Panc1 (cell line): ENCODE data around the gene BARX2.

Experiments used
- CTCF ChIP-seq: fragments of 450-650 bp; IDR thresholded peaks from 2 replicates; pipeline ENCODE4 v1.5.1; 2017; ENCODE audit warnings: mild to moderate bottlenecking
- POLR2AphosphoS5 ChIP-seq: IDR thresholded peaks from 2 replicates; pipeline ENCODE4 v1.6.1; 2012; ENCODE audit warnings: mild to moderate bottlenecking, low read depth, low read length, moderate library complexity
- REST ChIP-seq, 2 experiments: IDR thresholded peaks; 2 replicates each; pipeline ENCODE4 v1.6.1; 2011 to 2012; ENCODE audit warnings: low read depth in 2 of 2, control low read depth in 1 of 2, low read length in 1 of 2, mild to moderate bottlenecking in 1 of 2, moderate library complexity in 1 of 2; ENCODE audit not compliant: insufficient read depth in 1 of 2
- SIN3A ChIP-seq: IDR thresholded peaks from 2 replicates; pipeline ENCODE4 v1.6.1; 2012; ENCODE audit warnings: low read depth, mild to moderate bottlenecking, low read length, moderate library complexity, borderline replicate concordance; ENCODE audit not compliant: insufficient read depth

DNA sequence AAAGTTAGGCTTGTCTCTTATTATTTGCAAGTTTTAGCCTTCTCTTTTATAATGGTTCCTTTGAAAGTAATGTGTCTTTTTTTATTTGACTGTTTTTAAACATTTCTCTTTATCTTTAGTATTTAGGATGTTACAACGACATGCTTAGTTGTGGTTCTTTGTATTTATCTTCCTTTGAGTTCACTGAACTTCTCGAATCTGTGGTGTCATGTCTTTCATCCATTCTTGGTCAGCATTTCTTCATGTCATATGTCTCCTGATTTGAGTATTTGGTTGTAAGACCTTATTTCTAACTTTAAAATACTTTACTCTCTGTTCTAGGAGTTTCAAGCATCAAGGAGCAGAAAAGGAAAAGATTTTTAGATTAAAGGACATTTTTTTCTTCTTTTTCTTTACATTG is 15.9 kb upstream of the BARX2 start:
- TF ChIP-seq CTCF (no peak), POLR2AphosphoS5 (no peak), REST (IDR thresholded peaks at IDR 0.05; ENCODE audit: insufficient read depth in 1 of 2, low read depth in 2 of 2, low read length in 1 of 2) (no peak), SIN3A (no peak)
